Neural cell (in vitro differentiated cells): ENCODE measurements around the gene CD3G.

Experiments
- CTCF ChIP-seq: fragments of 450-650 bp; IDR thresholded peaks from 2 replicates; pipeline ENCODE4 v1.5.1; 2014; ENCODE audit warnings: antibody characterized with exemption, mild to moderate bottlenecking, moderate library complexity; ENCODE audit not compliant: poor library complexity, severe bottlenecking
- EP300 ChIP-seq: fragments of 450-650 bp; conservative IDR thresholded peaks from 2 replicates; pipeline ENCODE4 v1.6.1; 2014; ENCODE audit warnings: antibody characterized with exemption, mild to moderate bottlenecking, moderate library complexity; ENCODE audit not compliant: poor library complexity, severe bottlenecking
- EZH2 ChIP-seq: fragments of 200-600, 300-800 bp; shearing (Covaris generic), sonication (generic); IDR thresholded peaks from 2 replicates; pipeline ENCODE4 v1.6.1; 2014; ENCODE audit warnings: antibody characterized with exemption, low read length, borderline replicate concordance, mild to moderate bottlenecking; ENCODE audit not compliant: insufficient read depth, poor library complexity, severe bottlenecking
- MXI1 ChIP-seq: fragments of 450-650 bp; conservative IDR thresholded peaks from 2 replicates; pipeline ENCODE4 v1.6.1; 2014; ENCODE audit warnings: antibody characterized with exemption, mild to moderate bottlenecking; ENCODE audit not compliant: poor library complexity, severe bottlenecking
- RAD21 ChIP-seq: fragments of 450-650 bp; conservative IDR thresholded peaks from 2 replicates; pipeline ENCODE4 v1.6.1; 2014; ENCODE audit warnings: antibody characterized with exemption, mild to moderate bottlenecking, moderate library complexity
- REST ChIP-seq: IDR thresholded peaks from 2 replicates; pipeline ENCODE4 v1.6.1; 2012; ENCODE audit warnings: borderline replicate concordance
- TAF1 ChIP-seq: IDR thresholded peaks from 2 replicates; pipeline ENCODE4 v1.6.1; 2012; ENCODE audit warnings: low read depth

GRCh38 chr11:118310781-118311485, 33.2 kb upstream of the CD3G start:
- TF ChIP-seq CTCF (no peak), TAF1 (no peak), MXI1 (no peak), REST (no peak), EZH2 (no peak), EP300 (no peak), RAD21 (no peak)
